Measurements from ENCODE around the gene ABCB4.
"Not testable (repeated sequence)": the region's sequence is repeated elsewhere in the genome, so short reads cannot be mapped to it uniquely, and the experiment has no call there.

ABCB4 gene

GRCh38 chr7:87463982-87464381 is 11.5 kb downstream of the ABCB4 start:
- no peak for TF ChIP-seq CTCF (IDR thresholded peaks at IDR 0.05; ENCODE audit: borderline replicate concordance, insufficient read depth, low read depth, low read length)
- H3K4me3 ChIP-seq (ENCODE audit: low read depth, low read length) = no peak overlapping the region

DNA sequence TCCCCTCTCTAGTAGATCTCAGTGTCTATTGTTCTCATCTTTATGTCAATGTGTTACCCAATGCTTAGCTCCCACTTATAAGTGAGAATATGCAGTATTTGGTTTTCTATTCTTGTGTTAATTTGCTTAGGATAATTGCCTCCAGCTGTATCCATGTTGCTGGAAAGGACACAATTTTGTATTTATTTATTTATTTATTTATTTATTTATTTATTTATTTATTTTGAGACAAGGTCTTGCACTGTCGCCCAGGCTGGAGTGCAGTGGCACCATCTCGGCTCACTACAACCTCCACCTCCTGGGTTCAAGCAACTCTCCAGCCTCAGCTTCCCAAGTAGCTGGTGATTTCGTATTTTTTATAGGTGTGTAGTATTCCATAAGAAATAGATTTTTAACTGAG is 15.0 kb downstream of the ABCB4 start:
- not testable (repeated sequence) for H3K4me3 ChIP-seq (ENCODE audit: low read depth, low read length)

DNA sequence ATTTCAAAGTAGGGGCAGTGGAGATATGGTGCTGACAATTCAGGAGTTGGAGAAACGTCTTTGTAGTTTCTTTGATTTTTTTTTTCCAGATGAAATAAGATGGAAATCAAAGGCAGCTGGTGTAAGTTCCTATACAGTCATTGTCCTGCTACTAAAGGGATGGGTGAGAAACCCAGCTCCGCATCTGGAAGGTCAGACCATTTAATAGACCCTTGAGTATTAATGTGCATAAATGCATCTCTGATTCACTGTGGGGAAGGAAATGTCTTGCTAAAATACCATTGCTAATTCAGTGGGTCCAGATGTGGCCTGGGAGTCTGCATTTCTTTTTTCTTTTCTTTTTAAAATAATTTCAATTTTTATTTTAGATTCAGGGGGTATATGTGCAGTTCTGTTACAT is 15.5 kb downstream of the ABCB4 start:
- no peak overlapping the region for H3K4me3 ChIP-seq (ENCODE audit: low read depth, low read length)
- no peak for TF ChIP-seq CTCF (IDR thresholded peaks at IDR 0.05; ENCODE audit: borderline replicate concordance, insufficient read depth, low read depth, low read length)

DNA sequence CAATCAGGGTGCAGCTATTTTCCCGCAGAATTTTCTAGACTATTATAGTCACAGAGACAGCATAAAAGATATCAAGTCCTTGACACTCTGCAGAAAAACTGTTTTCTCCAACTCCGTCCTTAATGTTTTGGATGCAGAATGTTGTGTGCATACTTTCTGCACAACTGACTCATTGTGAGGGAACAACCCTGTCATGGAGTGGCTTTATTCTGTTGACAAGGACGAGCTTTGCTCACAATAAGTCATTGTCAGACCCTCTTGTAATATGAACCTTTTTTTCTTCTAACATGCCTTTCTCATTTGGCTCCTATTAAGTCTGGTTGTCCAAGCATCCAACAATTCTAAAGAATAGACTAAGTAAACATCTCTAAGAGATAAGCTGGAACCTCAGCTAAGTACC is 17.3 kb downstream of the ABCB4 start:
- no peak for TF ChIP-seq CTCF (IDR thresholded peaks at IDR 0.05; ENCODE audit: borderline replicate concordance, insufficient read depth, low read depth, low read length)
- H3K4me3 ChIP-seq (ENCODE audit: low read depth, low read length) = no peak overlapping the region

- H3K4me3 ChIP-seq (ENCODE audit: low read depth, low read length) = no peak overlapping the region
- no peak for TF ChIP-seq CTCF (IDR thresholded peaks at IDR 0.05; ENCODE audit: borderline replicate concordance, insufficient read depth, low read depth, low read length)
These were observed 19.2 kb downstream of the ABCB4 start for GRCh38 chr7:87456247-87456646.

DNA sequence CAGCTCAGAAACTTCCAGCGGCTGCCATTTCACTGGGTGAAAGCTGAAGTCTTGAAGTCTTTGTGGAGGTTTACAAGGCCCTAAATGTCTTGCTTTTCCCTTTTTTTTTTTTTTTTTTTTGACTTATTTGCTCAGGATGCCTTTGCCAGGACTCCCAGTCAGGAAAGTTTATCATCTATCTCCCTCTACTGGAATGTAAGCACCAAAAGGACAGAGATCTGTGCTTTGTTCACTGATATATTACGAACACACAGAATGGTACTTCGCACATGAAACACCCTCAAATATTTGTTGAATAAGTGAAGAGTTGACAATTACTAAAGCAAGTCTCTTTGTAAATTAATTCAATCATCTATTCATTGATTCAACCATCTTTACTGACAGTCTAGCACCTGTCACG is 23.2 kb downstream of the ABCB4 start:
- TF ChIP-seq CTCF (IDR thresholded peaks at IDR 0.05; ENCODE audit: borderline replicate concordance, insufficient read depth, low read depth, low read length) = no peak
- H3K4me3 ChIP-seq (ENCODE audit: low read depth, low read length) = no peak overlapping the region

- TF ChIP-seq CTCF (IDR thresholded peaks at IDR 0.05; ENCODE audit: borderline replicate concordance, insufficient read depth, low read depth, low read length) = no peak
- H3K4me3 ChIP-seq (ENCODE audit: low read depth, low read length) = no peak overlapping the region
These were observed 24.3 kb downstream of the ABCB4 start for GRCh38 chr7:87451187-87451586.

GRCh38 chr7:87450706-87451105 is 24.8 kb downstream of the ABCB4 start:
- no peak for TF ChIP-seq CTCF (IDR thresholded peaks at IDR 0.05; ENCODE audit: borderline replicate concordance, insufficient read depth, low read depth, low read length)
- H3K4me3 ChIP-seq (ENCODE audit: low read depth, low read length) = no peak overlapping the region
